Right renal cortex interstitium (tissue), 3 donors: Measurements from ENCODE around the gene CD81. TPM values are rescaled to one million over a fixed set of nuclear protein-coding genes. Genes with fewer than 3 reads are reported as not detected.

Experiments
- DNase-seq, 3 donors: peaks; one replicate each; pipeline ENCODE4 v3.0.0-alpha.2; 2013; ENCODE audit warnings: low read depth in 3 of 3, low spot score in 2 of 3
- polyA plus RNA-seq, 3 donors: library from polyadenylated mRNA; unstranded; fragments of 120-200 nt; gene quantifications; one replicate each; pipeline ENCODE4 v1.2.1, GENCODE V29; 2013; ENCODE audit not compliant: insufficient read length in 3 of 3

The CD81 gene
- polyA plus RNA-seq, 3 donors = 535 to 636 (median 610) TPM

- DNase-seq = no peak
These were observed 11.6 kb downstream of the CD81 start for GRCh38 chr11:2388431-2389376.

- no peak for DNase-seq
These were observed 12.4 kb downstream of the CD81 start for GRCh38 chr11:2389377-2390026.

GRCh38 chr11:2390091-2390724 is 13.1 kb downstream of the CD81 start:
- no peak for DNase-seq

- no peak for DNase-seq
These were observed 13.6 kb downstream of the CD81 start for GRCh38 chr11:2390725-2391151.

GRCh38 chr11:2391181-2391975 is 14.3 kb downstream of the CD81 start:
- DNase-seq = no peak

- DNase-seq = no peak
These were observed 15.3 kb downstream of the CD81 start for GRCh38 chr11:2392241-2392959.

- no peak for DNase-seq
These were observed 16.2 kb downstream of the CD81 start for GRCh38 chr11:2393111-2393868.

- DNase-seq = no peak
These were observed 17.1 kb downstream of the CD81 start for GRCh38 chr11:2393941-2394817.

- DNase-seq = no peak
These were observed 17.7 kb downstream of the CD81 start for GRCh38 chr11:2394818-2395105.

- DNase-seq = no peak
These were observed 18.2 kb downstream of the CD81 start for GRCh38 chr11:2395211-2395730.

- DNase-seq = no peak
These were observed 18.7 kb downstream of the CD81 start for GRCh38 chr11:2395856-2396255.

- DNase-seq = no peak
These were observed 19.4 kb downstream of the CD81 start for GRCh38 chr11:2396471-2396870.

- DNase-seq = no peak
These were observed 19.9 kb downstream of the CD81 start for GRCh38 chr11:2397005-2397404.

GRCh38 chr11:2398664-2399355 is 21.7 kb downstream of the CD81 start:
- DNase-seq = no peak

GRCh38 chr11:2399488-2400068 is 22.5 kb downstream of the CD81 start:
- no peak for DNase-seq

- peak; percentile 100 for DNase-seq
These were observed 23.1 kb downstream of the CD81 start, which contains the start of gene TSSC4 for GRCh38 chr11:2400069-2400761. TSSC4 (plus strand) TSS chr11:2400750; CDS start chr11:2402634, 1,884 bp downstream.
